HEK293T (cell line): ENCODE measurements around the gene ZBTB47.

Experiments used
- ARNT ChIP-seq: fragments of 450-650 bp; IDR thresholded peaks from 2 replicates; pipeline ENCODE4 v1.6.1; 2017; ENCODE audit warnings: mild to moderate bottlenecking
- BHLHE40 ChIP-seq: fragments of 450-650 bp; IDR thresholded peaks from 2 replicates; pipeline ENCODE4 v1.6.1; 2016; ENCODE audit warnings: mild to moderate bottlenecking, moderate library complexity, borderline replicate concordance
- ELF4 ChIP-seq: fragments of 450-650 bp; IDR thresholded peaks from 2 replicates; pipeline ENCODE4 v1.6.1; 2017; ENCODE audit warnings: antibody characterized with exemption
- FOXA1 ChIP-seq: fragments of 450-650 bp; IDR thresholded peaks from 2 replicates; pipeline ENCODE4 v1.6.1; 2016; ENCODE audit warnings: mild to moderate bottlenecking
- FOXK2 ChIP-seq: fragments of 450-650 bp; IDR thresholded peaks from 2 replicates; pipeline ENCODE4 v1.6.1; 2016; ENCODE audit warnings: mild to moderate bottlenecking
- FOXM1 ChIP-seq: fragments of 450-650 bp; IDR thresholded peaks from 2 replicates; pipeline ENCODE4 v1.6.1; 2017; ENCODE audit warnings: mild to moderate bottlenecking, borderline replicate concordance
- L3MBTL2 ChIP-seq: fragments of 450-650 bp; conservative IDR thresholded peaks from 2 replicates; pipeline ENCODE4 v1.6.1; 2016; ENCODE audit warnings: mild to moderate bottlenecking
- NFRKB ChIP-seq: fragments of 450-650 bp; IDR thresholded peaks from 2 replicates; pipeline ENCODE4 v1.6.1; 2016; ENCODE audit warnings: mild to moderate bottlenecking, moderate library complexity
- PKNOX1 ChIP-seq: fragments of 450-650 bp; IDR thresholded peaks from 2 replicates; pipeline ENCODE4 v1.6.1; 2016
- SP1 ChIP-seq: fragments of 450-650 bp; IDR thresholded peaks from 2 replicates; pipeline ENCODE4 v1.6.1; 2017
- SUZ12 ChIP-seq: fragments of 450-650 bp; IDR thresholded peaks from 2 replicates; pipeline ENCODE4 v1.6.1; 2016; ENCODE audit warnings: mild to moderate bottlenecking
- TARDBP ChIP-seq: fragments of 450-650 bp; IDR thresholded peaks from 2 replicates; pipeline ENCODE4 v1.6.1; 2016
- ZNF384 ChIP-seq: fragments of 450-650 bp; IDR thresholded peaks from 2 replicates; pipeline ENCODE4 v1.6.1; 2016

GRCh38 chr3:42707620-42708355 is 54.3 kb downstream of the ZBTB47 start:
- no peak for TF ChIP-seq ARNT
- TF ChIP-seq SUZ12 = no peak
- no peak for TF ChIP-seq TARDBP
- TF ChIP-seq ELF4 = no peak
- no peak for TF ChIP-seq NFRKB
- TF ChIP-seq SP1 = no peak
- TF ChIP-seq PKNOX1 = no peak
- TF ChIP-seq ZNF384 = no peak
- TF ChIP-seq FOXM1 = no peak
- TF ChIP-seq BHLHE40 = no peak
- TF ChIP-seq FOXK2 = no peak
- no peak for TF ChIP-seq FOXA1
- no peak for TF ChIP-seq L3MBTL2
